ENCODE measurements around the gene EPB41L4B. TPM values are rescaled to one million over a fixed set of nuclear protein-coding genes. Genes with fewer than 3 reads are reported as not detected.

The EPB41L4B gene
- total and polyA plus RNA-seq, 2 of the 13 experiments (the other 11 are each of a cell fraction or from before 2014, with no cell fraction given): 17.6 to 22.1 TPM

DNA sequence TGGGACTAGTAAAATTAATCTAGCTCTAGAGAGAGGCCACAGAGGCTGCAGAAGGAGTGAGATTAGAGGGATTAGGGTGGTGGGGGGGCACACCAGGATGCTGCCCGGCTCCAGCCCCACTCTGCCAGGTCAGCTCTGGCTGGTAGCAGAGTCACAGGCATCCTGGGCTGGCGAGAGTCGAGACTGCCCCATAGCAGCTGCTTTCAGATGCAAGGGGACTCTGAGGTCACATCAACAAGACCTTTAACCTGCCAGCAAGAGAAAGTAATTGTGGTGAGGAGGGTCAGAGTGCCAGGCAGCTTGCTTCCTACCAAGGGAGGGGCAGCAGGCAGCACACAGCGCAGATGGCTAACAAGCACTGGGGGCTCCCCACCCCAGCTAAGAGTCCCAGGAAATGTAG is 7.5 kb downstream of the EPB41L4B start (continued):
- TF ChIP-seq, protein P1, sequence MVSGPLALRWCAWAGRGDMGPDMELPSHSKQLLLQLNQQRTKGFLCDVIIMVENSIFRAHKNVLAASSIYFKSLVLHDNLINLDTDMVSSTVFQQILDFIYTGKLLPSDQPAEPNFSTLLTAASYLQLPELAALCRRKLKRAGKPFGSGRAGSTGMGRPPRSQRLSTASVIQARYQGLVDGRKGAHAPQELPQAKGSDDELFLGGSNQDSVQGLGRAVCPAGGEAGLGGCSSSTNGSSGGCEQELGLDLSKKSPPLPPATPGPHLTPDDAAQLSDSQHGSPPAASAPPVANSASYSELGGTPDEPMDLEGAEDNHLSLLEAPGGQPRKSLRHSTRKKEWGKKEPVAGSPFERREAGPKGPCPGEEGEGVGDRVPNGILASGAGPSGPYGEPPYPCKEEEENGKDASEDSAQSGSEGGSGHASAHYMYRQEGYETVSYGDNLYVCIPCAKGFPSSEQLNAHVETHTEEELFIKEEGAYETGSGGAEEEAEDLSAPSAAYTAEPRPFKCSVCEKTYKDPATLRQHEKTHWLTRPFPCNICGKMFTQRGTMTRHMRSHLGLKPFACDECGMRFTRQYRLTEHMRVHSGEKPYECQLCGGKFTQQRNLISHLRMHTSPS (CRISPR knock-in tag; IDR thresholded peaks at IDR 0.05; ENCODE audit: low read depth): peak; percentile 91
- no peak for TF ChIP-seq ZNF337 (CRISPR knock-in tag; IDR thresholded peaks at IDR 0.05; ENCODE audit: borderline replicate concordance, low read depth)
- TF ChIP-seq AKAP8 (CRISPR knock-in tag; IDR thresholded peaks at IDR 0.05): no peak
- peak; percentile 19; the same call in 1 of the 2 replicates for TF ChIP-seq CEBPG (CRISPR knock-in tag; IDR thresholded peaks at IDR 0.05)
- TF ChIP-seq U2AF2 (IDR thresholded peaks at IDR 0.05; ENCODE audit: low read depth, low read length): no peak
- TF ChIP-seq, protein P2, sequence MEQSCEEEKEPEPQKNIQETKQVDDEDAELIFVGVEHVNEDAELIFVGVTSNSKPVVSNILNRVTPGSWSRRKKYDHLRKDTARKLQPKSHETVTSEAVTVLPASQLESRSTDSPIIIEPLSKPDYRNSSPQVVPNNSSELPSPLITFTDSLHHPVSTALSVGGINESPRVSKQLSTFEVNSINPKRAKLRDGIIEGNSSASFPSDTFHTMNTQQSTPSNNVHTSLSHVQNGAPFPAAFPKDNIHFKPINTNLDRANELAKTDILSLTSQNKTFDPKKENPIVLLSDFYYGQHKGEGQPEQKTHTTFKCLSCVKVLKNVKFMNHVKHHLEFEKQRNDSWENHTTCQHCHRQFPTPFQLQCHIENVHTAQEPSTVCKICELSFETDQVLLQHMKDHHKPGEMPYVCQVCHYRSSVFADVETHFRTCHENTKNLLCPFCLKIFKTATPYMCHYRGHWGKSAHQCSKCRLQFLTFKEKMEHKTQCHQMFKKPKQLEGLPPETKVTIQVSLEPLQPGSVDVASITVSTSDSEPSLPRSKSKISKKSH (CRISPR knock-in tag; IDR thresholded peaks at IDR 0.05; ENCODE audit: borderline replicate concordance): no peak
- no peak for TF ChIP-seq ZMYM3 (CRISPR knock-in tag; IDR thresholded peaks at IDR 0.05)
- TF ChIP-seq, protein P3, sequence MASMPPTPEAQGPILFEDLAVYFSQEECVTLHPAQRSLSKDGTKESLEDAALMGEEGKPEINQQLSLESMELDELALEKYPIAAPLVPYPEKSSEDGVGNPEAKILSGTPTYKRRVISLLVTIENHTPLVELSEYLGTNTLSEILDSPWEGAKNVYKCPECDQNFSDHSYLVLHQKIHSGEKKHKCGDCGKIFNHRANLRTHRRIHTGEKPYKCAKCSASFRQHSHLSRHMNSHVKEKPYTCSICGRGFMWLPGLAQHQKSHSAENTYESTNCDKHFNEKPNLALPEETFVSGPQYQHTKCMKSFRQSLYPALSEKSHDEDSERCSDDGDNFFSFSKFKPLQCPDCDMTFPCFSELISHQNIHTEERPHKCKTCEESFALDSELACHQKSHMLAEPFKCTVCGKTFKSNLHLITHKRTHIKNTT (CRISPR knock-in tag; IDR thresholded peaks at IDR 0.05): no peak
- TF ChIP-seq, protein P4, sequence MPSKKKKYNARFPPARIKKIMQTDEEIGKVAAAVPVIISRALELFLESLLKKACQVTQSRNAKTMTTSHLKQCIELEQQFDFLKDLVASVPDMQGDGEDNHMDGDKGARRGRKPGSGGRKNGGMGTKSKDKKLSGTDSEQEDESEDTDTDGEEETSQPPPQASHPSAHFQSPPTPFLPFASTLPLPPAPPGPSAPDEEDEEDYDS (CRISPR knock-in tag; IDR thresholded peaks at IDR 0.05): no peak
- peak in 1 of 2 experiments; percentile 35; a peak in 1 of 4 replicates for TF ChIP-seq EP300 (IDR thresholded peaks at IDR 0.05; ENCODE audit: low read depth in 2 of 2, low read length in 2 of 2)
- TF ChIP-seq EP300 (CRISPR knock-in tag; IDR thresholded peaks at IDR 0.05; ENCODE audit: borderline replicate concordance): no peak
- TF ChIP-seq, protein P5, sequence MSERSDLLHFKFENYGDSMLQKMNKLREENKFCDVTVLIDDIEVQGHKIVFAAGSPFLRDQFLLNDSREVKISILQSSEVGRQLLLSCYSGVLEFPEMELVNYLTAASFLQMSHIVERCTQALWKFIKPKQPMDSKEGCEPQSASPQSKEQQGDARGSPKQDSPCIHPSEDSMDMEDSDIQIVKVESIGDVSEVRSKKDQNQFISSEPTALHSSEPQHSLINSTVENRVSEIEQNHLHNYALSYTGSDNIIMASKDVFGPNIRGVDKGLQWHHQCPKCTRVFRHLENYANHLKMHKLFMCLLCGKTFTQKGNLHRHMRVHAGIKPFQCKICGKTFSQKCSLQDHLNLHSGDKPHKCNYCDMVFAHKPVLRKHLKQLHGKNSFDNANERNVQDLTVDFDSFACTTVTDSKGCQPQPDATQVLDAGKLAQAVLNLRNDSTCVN (CRISPR knock-in tag; IDR thresholded peaks at IDR 0.05; ENCODE audit: borderline replicate concordance): no peak
- no peak for TF ChIP-seq KDM3A (CRISPR knock-in tag; IDR thresholded peaks at IDR 0.05; ENCODE audit: low read depth)
- TF ChIP-seq ZNF737 (CRISPR knock-in tag; IDR thresholded peaks at IDR 0.05; ENCODE audit: borderline replicate concordance): no peak
- no peak for TF ChIP-seq ZSCAN22 (CRISPR knock-in tag; IDR thresholded peaks at IDR 0.05)
- peak; percentile 19; the same call in 1 of the 2 replicates for TF ChIP-seq SOX5 (CRISPR knock-in tag; IDR thresholded peaks at IDR 0.05; ENCODE audit: borderline replicate concordance)
- TF ChIP-seq SAP130 (CRISPR knock-in tag; IDR thresholded peaks at IDR 0.05; ENCODE audit: low read depth): peak; percentile 26
- TF ChIP-seq DMAP1 (CRISPR knock-in tag; IDR thresholded peaks at IDR 0.05): no peak
- no peak for TF ChIP-seq ZNF839 (CRISPR knock-in tag; IDR thresholded peaks at IDR 0.05; ENCODE audit: borderline replicate concordance)
- no peak for TF ChIP-seq RBM22 (optimal IDR thresholded peaks at IDR 0.05; ENCODE audit: low read length)
- peak; percentile 52; the same call in 1 of the 2 replicates for TF ChIP-seq HNF4G (IDR thresholded peaks at IDR 0.05; ENCODE audit: borderline replicate concordance, low read depth, low read length)
- TF ChIP-seq HNF4G (CRISPR knock-in tag; IDR thresholded peaks at IDR 0.05; ENCODE audit: borderline replicate concordance, low read depth): no peak
- TF ChIP-seq, protein P6, sequence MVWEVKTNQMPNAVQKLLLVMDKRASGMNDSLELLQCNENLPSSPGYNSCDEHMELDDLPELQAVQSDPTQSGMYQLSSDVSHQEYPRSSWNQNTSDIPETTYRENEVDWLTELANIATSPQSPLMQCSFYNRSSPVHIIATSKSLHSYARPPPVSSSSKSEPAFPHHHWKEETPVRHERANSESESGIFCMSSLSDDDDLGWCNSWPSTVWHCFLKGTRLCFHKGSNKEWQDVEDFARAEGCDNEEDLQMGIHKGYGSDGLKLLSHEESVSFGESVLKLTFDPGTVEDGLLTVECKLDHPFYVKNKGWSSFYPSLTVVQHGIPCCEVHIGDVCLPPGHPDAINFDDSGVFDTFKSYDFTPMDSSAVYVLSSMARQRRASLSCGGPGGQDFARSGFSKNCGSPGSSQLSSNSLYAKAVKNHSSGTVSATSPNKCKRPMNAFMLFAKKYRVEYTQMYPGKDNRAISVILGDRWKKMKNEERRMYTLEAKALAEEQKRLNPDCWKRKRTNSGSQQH (CRISPR knock-in tag; IDR thresholded peaks at IDR 0.05; ENCODE audit: low read depth): no peak
- TF ChIP-seq TARDBP (CRISPR knock-in tag; IDR thresholded peaks at IDR 0.05): 0 out of 2 replicates have a peak, but pooled peaks have one; percentile 22
- no peak for TF ChIP-seq PRPF4 (IDR thresholded peaks at IDR 0.05; ENCODE audit: low read depth, low read length, poor library complexity, severe bottlenecking)

All from HepG2 (cell line).